Adrenal gland (tissue), 12 donors: ENCODE results near the gene PPP2R5C. TPM values are rescaled to one million over a fixed set of nuclear protein-coding genes. Genes with fewer than 3 reads are reported as not detected.

Source experiments
- DNase-seq, 7 donors: peaks; one replicate each; pipeline ENCODE4 v3.0.0-alpha.2; 2019 to 2020
- H3K27ac ChIP-seq, 5 donors: fragments of 200-600 bp; sonication (generic) in 4 of 5; 1 replicate in 3 of 5; 2 replicates in 2 of 5; pipeline versions ENCODE4 v1.5.1 to v1.8.0; 2016 to 2020; ENCODE audit warnings: mild to moderate bottlenecking in 1 of 5
- H3K27me3 ChIP-seq: fragments of 200-600 bp; 2 replicates; pipeline ENCODE4 v1.8.0; 2021
- H3K36me3 ChIP-seq, 2 donors: fragments of 200-600 bp; replicated peaks in 1 of 2; 1 replicate in 1 of 2; 2 replicates in 1 of 2; pipeline versions ENCODE4 v1.5.1 to v1.8.0; 2018 to 2022
- H3K4me1 ChIP-seq, 2 donors: fragments of 200-600 bp; replicated peaks in 1 of 2; 1 replicate in 1 of 2; 2 replicates in 1 of 2; pipeline versions ENCODE4 v1.5.1 to v1.8.0; 2018 to 2021
- H3K4me3 ChIP-seq, 4 donors: fragments of 200-600 bp; sonication (generic) in 3 of 4; one replicate each; pipeline ENCODE4 v1.5.1; 2016 to 2018
- H3K9me3 ChIP-seq, 3 donors: fragments of 200-600 bp; sonication (generic) in 1 of 3; replicated peaks in 1 of 3; 1 replicate in 2 of 3; 2 replicates in 1 of 3; pipeline versions ENCODE4 v1.5.1 to v1.8.0; 2016 to 2021
- POLR2A ChIP-seq, 2 donors: fragments of 450-650 bp; IDR thresholded peaks; one replicate each; pipeline ENCODE4 v1.6.1; 2017; ENCODE audit warnings: antibody characterized with exemption in 2 of 2, mild to moderate bottlenecking in 2 of 2, moderate library complexity in 1 of 2
- WGBS, 4 donors: extraction: QIAGEN DNeasy Blood & Tissue Kit in 2 of 4; methylation state at CpG; one replicate each; pipeline versions ENCODE4 v1.1.5 to v1.1.7; 2013 to 2017; 5-methylcytosine and 5-hydroxymethylcytosine counted together
- intact Hi-C, 2 donors: fragments of 100-400 bp; cut with DNase I; formaldehyde crosslinking; loops; one replicate each; pipeline versions ENCODE4 v1.14.1 to v1.15.0; 2022 to 2023
- polyA plus RNA-seq, 3 donors: library from polyadenylated mRNA; stranded (reverse); fragments of 200-250 nt in 2 of 3; fragments of 350-450 nt in 1 of 3; fragmentation: Illumina TruSeq in 1 of 3; extraction: RNeasy Lipid Tissue Mini Kit (QIAGEN cat#74804) in 1 of 3; gene quantifications; one replicate each; pipeline ENCODE4 v1.2.3, GENCODE V29; 2013 to 2014
- total RNA-seq, 9 donors: library from RNA; depleted of rRNA in 4 of 9; stranded (reverse); fragments of >200 nt in 4 of 9; fragments of 120-200 nt in 1 of 9; fragmentation: NEBNext Ultra II Directional in 1 of 9; extraction: Animal tissue kit (Norgen Biotek cat#: 25700) in 1 of 9; gene quantifications; one replicate each; pipeline versions ENCODE4 v1.1.0 to v1.2.4, GENCODE V29; 2013 to 2023
- TF ChIP-seq, protein P1 (sequence below), 6 experiments: fragments of 450-650 bp in 4 of 6; fragments of 200-600 bp in 2 of 6; sonication (generic) in 1 of 6; IDR thresholded peaks; 1 replicate in 5 of 6; 2 replicates in 1 of 6; pipeline versions ENCODE4 v1.5.1 to v1.8.0; 2016 to 2021; ENCODE audit warnings: antibody characterized with exemption in 6 of 6, mild to moderate bottlenecking in 2 of 6, moderate library complexity in 1 of 6
- donor health status: healthy with polysubstance abuse.
- donor health status: Bipolar disorder and iron deficiency.
- donor health status: DM: yes; HTN: yes; CAD: no.
- donor health status: DM: no; HTN: no; CAD: no.
- donor health status: DM: no; HTN: no; CAD: no.
- donor health status: DM: yes; HTN: yes; CAD: no.

The PPP2R5C gene
- total and polyA plus RNA-seq, 12 donors = 66.5 to 216 (median 134) TPM

DNA sequence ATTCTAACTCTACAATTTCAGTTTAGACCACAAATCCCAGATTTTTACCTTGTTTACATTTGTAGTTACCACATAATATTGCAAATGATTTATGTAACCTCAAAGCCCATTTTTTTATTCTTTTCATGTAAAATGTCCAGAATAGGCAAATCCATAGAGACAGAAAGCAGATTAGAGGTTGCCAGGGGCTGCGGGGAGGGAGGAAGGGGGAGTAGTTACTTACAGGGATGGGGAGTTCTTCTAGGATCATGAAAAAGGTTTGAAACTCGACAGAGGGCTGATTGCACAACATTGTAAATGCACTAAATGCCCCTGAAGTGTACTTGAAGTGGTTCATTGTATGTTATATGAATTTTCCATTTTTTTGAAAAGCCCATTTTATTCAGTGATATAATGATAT lies 66.5 kb downstream of the PPP2R5C start:
- intact Hi-C loops = no loop called here
- Histone ChIP-seq H3K27ac (no peak overlapping the region), H3K9me3 (no peaks in the 10 kb centered on the region), H3K4me3 (no peak overlapping the region), H3K27me3 (no peaks in the 10 kb centered on the region), H3K36me3 (no peaks in the 10 kb centered on the region), H3K4me1 (peaks cover 26 to 61% of the 10 kb centered on the region in 2 donors)
- 36 to 48% (median 39%) methylated on average over 2 of the region's 2 CpGs for WGBS, 4 donors
- TF ChIP-seq, protein P1, sequence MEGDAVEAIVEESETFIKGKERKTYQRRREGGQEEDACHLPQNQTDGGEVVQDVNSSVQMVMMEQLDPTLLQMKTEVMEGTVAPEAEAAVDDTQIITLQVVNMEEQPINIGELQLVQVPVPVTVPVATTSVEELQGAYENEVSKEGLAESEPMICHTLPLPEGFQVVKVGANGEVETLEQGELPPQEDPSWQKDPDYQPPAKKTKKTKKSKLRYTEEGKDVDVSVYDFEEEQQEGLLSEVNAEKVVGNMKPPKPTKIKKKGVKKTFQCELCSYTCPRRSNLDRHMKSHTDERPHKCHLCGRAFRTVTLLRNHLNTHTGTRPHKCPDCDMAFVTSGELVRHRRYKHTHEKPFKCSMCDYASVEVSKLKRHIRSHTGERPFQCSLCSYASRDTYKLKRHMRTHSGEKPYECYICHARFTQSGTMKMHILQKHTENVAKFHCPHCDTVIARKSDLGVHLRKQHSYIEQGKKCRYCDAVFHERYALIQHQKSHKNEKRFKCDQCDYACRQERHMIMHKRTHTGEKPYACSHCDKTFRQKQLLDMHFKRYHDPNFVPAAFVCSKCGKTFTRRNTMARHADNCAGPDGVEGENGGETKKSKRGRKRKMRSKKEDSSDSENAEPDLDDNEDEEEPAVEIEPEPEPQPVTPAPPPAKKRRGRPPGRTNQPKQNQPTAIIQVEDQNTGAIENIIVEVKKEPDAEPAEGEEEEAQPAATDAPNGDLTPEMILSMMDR (IDR thresholded peaks at IDR 0.05) = no peak
- no peak for TF ChIP-seq POLR2A (IDR thresholded peaks at IDR 0.05)
- no peak for DNase-seq

DNA sequence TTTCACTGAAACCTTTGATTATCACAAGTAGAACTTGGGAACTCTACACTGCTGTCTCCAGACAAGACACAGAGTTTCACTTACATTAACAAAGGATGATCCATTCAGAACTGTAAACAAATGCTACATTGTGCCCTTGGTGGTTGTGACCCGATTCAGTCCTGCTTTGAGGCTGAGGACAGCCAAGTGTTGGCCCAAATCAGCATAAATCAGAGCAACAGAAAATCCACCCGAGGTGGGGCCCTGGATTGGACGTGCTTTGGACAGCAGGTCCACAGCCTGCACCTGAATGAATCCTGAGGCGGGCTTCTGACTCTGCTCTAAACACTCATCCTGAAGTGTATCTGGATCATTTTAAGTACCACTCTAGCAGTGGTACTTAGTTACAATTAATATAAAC lies 68.8 kb downstream of the PPP2R5C start:
- DNase-seq = no peak
- Histone ChIP-seq H3K27me3 (no peaks in the 10 kb centered on the region), H3K36me3 (no peaks in the 10 kb centered on the region), H3K4me1 (peaks cover 35 to 63% of the 10 kb centered on the region in 2 donors), H3K4me3 (no peak overlapping the region), H3K9me3 (no peaks in the 10 kb centered on the region), H3K27ac (no peak overlapping the region)
- intact Hi-C loops = no loop called here
- WGBS, 4 donors = 40 to 63% (median 55%) methylated on average over 4 of the region's 4 CpGs
- TF ChIP-seq, protein P1 (IDR thresholded peaks at IDR 0.05) = no peak
- no peak for TF ChIP-seq POLR2A (IDR thresholded peaks at IDR 0.05)

DNA sequence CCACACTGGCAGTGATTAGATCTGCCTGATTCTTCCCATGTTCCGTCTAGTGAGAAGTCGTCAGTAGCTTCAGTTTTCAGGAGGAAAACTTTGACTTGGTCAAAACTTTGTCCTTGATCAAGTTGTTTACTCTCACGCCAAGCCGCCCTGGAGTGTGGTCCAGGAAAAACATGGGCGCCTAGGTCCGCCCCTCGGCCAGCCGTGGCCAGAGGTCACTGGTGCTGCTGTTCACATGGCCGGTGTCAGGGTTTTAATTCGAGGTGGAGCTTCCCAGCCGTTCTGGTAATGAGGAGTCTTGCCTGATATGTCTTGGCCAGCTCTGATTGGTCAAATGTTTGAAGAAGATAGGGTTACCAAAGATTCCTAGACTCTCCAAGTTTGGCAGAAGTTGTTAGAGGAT lies 71.5 kb downstream of the PPP2R5C start:
- H3K27ac ChIP-seq = peak overlapping the region in 4 of 5 donors; percentile 7 to 92 (median 68)
- H3K36me3 ChIP-seq = peaks cover 0 to 5% of the 10 kb centered on the region in 2 donors
- no peaks in the 10 kb centered on the region for H3K9me3 ChIP-seq
- intact Hi-C loops = no loop called here
- no peak for TF ChIP-seq POLR2A (IDR thresholded peaks at IDR 0.05)
- TF ChIP-seq, protein P1 (IDR thresholded peaks at IDR 0.05) = no peak
- DNase-seq = peak in 6 of 7 donors; percentile 60 to 79 (median 74)
- WGBS, 4 donors = 40 to 63% (median 51%) methylated on average over 8 to 11 of the region's 11 CpGs
- H3K27me3 ChIP-seq = no peaks in the 10 kb centered on the region
- H3K4me1 ChIP-seq = peaks cover 48 to 76% of the 10 kb centered on the region in 2 donors
- H3K4me3 ChIP-seq = no peak overlapping the region

DNA sequence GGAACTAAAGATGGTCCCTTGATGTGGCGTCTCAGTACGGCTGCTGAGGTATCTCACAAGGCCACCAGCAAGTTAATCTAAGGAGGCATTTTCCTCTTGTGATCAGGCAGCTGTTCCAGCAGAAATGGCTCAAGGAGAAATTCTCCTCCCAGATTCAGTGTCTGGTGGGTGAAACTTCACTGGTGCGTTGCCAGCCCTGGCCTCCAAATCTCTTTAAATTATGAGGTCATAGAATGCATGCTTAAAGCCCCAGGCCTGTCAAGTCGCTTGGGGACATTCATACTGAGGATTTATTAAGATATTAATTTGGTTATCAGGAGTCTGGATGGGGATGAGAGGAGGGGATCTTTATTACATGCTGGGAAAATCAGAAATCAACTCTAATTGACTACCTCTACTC lies 72.9 kb downstream of the PPP2R5C start:
- WGBS, 4 donors = 41 to 53% (median 47%) methylated on average over 4 of the region's 4 CpGs
- H3K9me3 ChIP-seq = no peaks in the 10 kb centered on the region
- H3K4me3 ChIP-seq = no peak overlapping the region
- H3K27me3 ChIP-seq = no peaks in the 10 kb centered on the region
- peaks cover 46 to 78% of the 10 kb centered on the region in 2 donors for H3K4me1 ChIP-seq
- intact Hi-C loops = no loop called here
- peak overlapping the region; percentile 35 to 92 (median 88) for H3K27ac ChIP-seq
- TF ChIP-seq, protein P1 (IDR thresholded peaks at IDR 0.05) = no peak
- TF ChIP-seq POLR2A (IDR thresholded peaks at IDR 0.05) = peak in 1 of 2 donors; percentile 7
- H3K36me3 ChIP-seq = peaks cover 0 to 6% of the 10 kb centered on the region in 2 donors
- peak in 4 of 7 donors; percentile 30 to 72 (median 58) for DNase-seq
